ENCODE measurements around the gene MT1A.

The MT1A gene

GRCh38 chr16:56600398-56600999 is 38.0 kb upstream of the MT1A start:
- no peak overlapping the region for H3K4me3 ChIP-seq (ENCODE audit: low read depth, low read length)
- TF ChIP-seq, protein P1, sequence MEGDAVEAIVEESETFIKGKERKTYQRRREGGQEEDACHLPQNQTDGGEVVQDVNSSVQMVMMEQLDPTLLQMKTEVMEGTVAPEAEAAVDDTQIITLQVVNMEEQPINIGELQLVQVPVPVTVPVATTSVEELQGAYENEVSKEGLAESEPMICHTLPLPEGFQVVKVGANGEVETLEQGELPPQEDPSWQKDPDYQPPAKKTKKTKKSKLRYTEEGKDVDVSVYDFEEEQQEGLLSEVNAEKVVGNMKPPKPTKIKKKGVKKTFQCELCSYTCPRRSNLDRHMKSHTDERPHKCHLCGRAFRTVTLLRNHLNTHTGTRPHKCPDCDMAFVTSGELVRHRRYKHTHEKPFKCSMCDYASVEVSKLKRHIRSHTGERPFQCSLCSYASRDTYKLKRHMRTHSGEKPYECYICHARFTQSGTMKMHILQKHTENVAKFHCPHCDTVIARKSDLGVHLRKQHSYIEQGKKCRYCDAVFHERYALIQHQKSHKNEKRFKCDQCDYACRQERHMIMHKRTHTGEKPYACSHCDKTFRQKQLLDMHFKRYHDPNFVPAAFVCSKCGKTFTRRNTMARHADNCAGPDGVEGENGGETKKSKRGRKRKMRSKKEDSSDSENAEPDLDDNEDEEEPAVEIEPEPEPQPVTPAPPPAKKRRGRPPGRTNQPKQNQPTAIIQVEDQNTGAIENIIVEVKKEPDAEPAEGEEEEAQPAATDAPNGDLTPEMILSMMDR (IDR thresholded peaks at IDR 0.05; ENCODE audit: borderline replicate concordance, insufficient read depth, low read depth, low read length) = peak; percentile 69; the same call in 1 of the 2 replicates

- TF ChIP-seq, protein P1 (IDR thresholded peaks at IDR 0.05; ENCODE audit: borderline replicate concordance, insufficient read depth, low read depth, low read length) = no peak
- no peak overlapping the region for H3K4me3 ChIP-seq (ENCODE audit: low read depth, low read length)
Measured at GRCh38 chr16:56601325-56601724, 37.1 kb upstream of the MT1A start.

- no peak overlapping the region for H3K4me3 ChIP-seq (ENCODE audit: low read depth, low read length)
- TF ChIP-seq, protein P1 (IDR thresholded peaks at IDR 0.05; ENCODE audit: borderline replicate concordance, insufficient read depth, low read depth, low read length) = 0 out of 2 replicates have a peak, but pooled peaks have one; percentile 16
Measured at GRCh38 chr16:56603589-56603988, 34.9 kb upstream of the MT1A start.

GRCh38 chr16:56604966-56605365 is 33.5 kb upstream of the MT1A start:
- no peak overlapping the region for H3K4me3 ChIP-seq (ENCODE audit: low read depth, low read length)
- TF ChIP-seq, protein P1 (IDR thresholded peaks at IDR 0.05; ENCODE audit: borderline replicate concordance, insufficient read depth, low read depth, low read length) = no peak

- no peak overlapping the region for H3K4me3 ChIP-seq (ENCODE audit: low read depth, low read length)
- TF ChIP-seq, protein P1 (IDR thresholded peaks at IDR 0.05; ENCODE audit: borderline replicate concordance, insufficient read depth, low read depth, low read length) = no peak
Measured at GRCh38 chr16:56605475-56605874, 33.0 kb upstream of the MT1A start.

GRCh38 chr16:56606071-56606475 is 32.4 kb upstream of the MT1A start:
- H3K4me3 ChIP-seq (ENCODE audit: low read depth, low read length) = no peak overlapping the region
- TF ChIP-seq, protein P1 (IDR thresholded peaks at IDR 0.05; ENCODE audit: borderline replicate concordance, insufficient read depth, low read depth, low read length) = no peak

DNA sequence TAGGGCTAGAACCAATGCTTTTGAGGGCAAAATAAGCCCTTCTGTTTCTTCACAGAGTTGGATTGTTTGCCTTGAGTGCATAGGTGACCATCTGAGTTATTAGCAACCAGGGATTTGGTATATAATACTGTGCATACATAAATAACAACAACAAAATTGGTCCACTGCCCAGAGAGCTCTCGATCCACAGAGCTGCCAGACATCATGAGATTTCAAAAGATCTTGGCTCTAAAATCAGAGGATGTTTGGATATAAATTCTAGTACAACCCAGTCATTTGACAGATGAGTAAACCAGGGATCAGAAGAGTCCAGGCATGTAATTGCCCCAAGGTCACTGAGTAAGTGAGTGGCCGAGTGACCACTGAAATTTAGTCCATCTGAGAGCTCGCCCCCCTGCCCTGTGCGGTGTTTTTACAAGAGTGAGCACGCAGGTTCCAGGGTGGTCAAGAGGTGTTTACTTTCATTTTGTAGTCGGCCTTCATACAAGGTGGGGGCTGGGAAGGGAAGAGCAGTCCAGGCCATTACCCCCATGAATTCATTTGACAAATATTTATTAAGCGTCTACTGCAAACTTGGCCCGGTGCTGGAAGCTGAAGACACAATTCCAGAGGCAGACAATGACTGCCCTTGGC is 31.9 kb upstream of the MT1A start:
- TF ChIP-seq, protein P1 (IDR thresholded peaks at IDR 0.05; ENCODE audit: borderline replicate concordance, insufficient read depth, low read depth, low read length) = no peak

More for the DNA sequence above, 31.9 kb upstream of the MT1A start:
- H3K4me3 ChIP-seq (ENCODE audit: low read depth, low read length) = no peak overlapping the region
